Activated naive CD4-positive, alpha-beta T cell (primary cell): Measurements from ENCODE around the gene PTPRD.

Experiments used
- DNase-seq, 4 experiments: peaks; one replicate each; lab custom pipeline; 2025; lab: John Stamatoyannopoulos, UW

Gene PTPRD

GRCh38 chr9:10268531-10269485, 344.0 kb downstream of the PTPRD start:
- DNase-seq, result no peak

DNA sequence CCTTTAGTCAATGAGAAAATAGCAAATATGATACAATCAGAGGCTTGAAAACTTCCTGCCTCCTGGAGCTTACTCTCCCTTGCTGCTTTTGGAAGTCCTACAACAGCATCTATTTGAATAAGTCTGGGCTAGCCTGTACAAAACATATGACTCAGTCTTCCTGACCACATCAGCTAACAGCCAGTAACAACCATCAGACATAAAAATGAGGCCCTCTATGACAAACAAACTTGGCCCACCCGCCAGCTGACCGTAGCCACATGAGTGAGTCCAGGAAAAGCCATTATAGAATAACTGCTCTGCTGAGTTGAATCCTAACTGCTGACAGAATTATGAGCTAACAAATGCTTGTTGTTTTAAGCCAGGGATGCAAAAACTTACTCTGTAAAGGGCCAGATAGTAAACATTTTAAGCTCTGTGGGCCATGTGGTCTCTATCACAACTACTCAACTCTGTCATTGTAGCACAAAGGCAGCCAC, 347.6 kb downstream of the PTPRD start:
- DNase-seq, result no peak

DNA sequence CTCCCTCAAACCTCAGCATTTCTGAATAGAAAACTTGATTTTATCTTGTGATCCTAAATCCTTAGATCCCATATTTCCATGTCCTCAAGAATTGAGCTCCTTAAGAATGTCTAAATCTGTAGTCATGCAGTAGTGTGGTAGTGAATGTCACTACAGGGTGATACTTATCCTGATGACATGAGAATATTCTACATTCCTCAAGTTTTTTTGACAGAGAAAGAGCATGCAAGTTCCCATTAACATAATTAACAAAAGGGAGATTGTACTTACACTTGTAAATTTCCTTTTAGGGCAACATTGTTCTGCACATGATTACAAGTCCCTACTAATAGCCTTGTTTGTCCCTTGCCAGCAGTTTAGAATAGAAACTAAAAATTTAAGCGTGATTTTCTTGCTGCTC, 352.3 kb downstream of the PTPRD start:
- no peak for DNase-seq

DNA sequence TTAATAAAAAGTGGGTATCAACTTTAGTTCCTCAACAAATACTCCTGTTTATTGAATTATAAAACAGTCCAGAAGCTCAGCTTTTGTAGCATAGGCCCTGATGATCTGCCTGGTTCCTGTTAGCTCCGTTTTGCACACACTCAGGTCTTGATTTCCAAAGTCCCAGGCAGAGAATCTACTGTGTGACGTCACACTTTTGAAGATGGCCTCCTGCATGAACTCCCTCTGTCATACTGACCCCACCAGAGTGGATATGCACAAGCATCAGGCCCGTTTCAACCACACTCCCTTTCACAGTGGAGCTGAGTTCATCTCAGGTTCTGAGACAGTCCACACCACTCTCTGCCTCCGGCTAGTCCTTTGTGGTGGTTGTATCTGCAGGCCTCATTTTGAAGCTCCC, 353.1 kb downstream of the PTPRD start:
- DNase-seq, result no peak

GRCh38 chr9:10255758-10256157, 357.0 kb downstream of the PTPRD start:
- no peak for DNase-seq

- DNase-seq, result no peak
Observed at GRCh38 chr9:10254338-10254737, 358.5 kb downstream of the PTPRD start.

DNA sequence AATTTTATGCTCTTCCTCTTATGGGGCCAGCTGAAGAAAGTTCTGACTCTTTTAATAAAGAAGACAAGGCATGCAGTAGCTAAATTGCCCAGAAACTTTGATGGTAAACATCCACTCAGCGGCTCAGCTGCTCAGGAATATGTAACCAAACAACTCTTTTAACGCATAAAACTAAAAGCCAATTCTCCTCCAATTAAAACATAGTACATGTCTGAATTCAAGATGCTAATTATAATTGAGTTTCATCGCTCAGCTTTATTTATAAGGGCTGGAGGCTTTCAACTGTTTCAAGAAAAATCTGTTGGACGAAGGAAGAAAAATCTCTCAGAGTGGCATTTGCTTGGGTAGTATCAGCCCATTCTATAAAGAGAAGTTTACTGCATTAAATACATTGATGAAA, 359.5 kb downstream of the PTPRD start:
- no peak for DNase-seq

GRCh38 chr9:10252174-10252573, 360.6 kb downstream of the PTPRD start:
- no peak for DNase-seq

DNA sequence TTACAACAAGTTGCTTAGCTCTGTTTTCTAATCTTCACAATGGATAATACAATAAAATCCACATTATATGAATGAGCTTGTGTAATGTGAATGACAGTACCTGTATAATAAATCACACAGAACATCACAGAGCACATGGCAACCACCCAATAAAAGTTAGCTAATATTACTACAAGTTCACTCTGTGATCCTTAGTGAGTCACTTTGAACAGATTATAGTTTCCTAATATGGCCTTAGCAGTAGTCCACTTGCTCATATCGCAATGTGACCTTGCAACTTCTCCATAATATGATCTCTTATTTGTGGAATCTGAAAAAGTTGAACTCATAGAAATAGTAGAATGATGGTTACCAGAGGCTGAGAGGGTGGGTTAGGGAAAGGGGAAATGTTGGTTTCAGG, 361.3 kb downstream of the PTPRD start:
- no peak for DNase-seq

GRCh38 chr9:10250219-10250618, 362.6 kb downstream of the PTPRD start:
- DNase-seq, result no peak

DNA sequence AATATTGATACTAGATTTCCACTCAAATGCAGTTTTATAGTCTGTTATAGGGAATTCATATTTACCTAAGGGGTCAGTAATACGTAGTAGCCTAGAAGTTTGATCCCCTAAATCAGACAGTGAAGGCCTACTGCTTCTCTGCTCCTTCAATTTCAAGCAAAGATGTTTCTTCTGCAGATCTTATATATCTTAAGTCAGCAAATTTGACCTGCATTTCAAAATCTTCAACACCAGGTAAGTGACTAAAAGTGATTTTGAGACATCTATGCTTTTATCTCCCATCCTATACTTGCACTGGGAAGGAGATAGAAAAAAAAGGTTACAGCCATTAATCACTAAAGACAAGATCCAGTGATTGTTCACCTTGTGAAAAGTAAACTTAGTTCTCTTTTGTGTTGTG, 363.9 kb downstream of the PTPRD start:
- no peak for DNase-seq

DNA sequence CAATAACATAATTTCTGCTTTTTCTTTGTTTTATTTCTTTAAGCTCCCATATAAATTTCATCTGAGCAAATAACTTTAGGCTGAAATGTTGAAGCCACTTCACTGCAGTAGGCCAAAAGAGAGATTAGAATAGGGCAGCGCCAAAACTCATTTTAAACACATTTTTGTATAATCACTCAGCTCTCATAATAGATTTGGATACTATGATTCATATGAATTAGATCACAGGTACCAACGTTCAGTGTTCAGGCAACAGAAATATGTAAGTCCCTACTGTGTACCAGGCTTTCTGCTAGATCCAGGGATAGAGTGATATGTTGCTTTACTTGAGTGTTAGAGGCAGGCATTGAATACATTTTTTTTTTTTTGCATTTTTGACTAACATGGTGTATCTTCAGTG, 370.5 kb downstream of the PTPRD start:
- no peak for DNase-seq

DNA sequence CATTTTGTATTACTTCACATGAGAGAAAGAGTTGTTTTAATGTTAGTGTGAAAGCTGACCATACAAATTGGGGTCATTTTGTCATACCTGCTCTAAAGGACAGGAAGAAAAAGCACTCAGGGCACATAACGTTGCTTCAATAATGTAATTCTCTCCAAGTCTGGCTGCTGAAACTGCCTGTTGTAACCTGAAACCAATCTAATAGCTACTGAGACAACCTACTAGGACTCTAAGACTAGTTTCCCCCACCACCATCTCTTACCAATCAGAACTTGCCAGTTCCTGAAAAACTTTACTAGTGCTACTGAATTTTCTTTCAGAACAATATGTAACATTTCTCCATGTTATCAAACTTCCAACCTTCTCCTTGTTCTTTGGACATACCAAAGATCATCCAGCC, 374.7 kb downstream of the PTPRD start:
- no peak for DNase-seq

DNA sequence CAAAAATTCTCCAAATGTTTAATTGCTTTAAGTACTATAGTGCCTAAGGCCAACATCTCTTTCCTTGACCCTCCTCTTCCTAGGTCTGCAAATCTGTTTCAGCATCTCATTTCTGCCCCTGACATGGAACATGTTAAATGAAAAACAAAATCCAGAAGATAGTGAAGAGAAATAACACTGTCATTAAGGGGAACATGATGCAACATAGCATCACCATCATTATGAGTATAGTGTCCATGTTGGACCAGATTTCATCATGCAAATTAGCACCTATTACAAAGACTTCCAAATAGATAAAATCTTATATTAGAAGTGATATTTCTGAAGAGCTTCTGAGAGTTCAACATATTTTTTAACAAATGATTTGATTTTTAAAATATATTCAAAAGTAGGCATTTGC, 375.2 kb downstream of the PTPRD start:
- DNase-seq, result no peak

GRCh38 chr9:10236161-10236560, 376.6 kb downstream of the PTPRD start:
- DNase-seq, result no peak

- no peak for DNase-seq
Observed at GRCh38 chr9:10235376-10235775, 377.4 kb downstream of the PTPRD start.

- DNase-seq, result no peak
Observed at GRCh38 chr9:10232352-10232930, 380.4 kb downstream of the PTPRD start.

DNA sequence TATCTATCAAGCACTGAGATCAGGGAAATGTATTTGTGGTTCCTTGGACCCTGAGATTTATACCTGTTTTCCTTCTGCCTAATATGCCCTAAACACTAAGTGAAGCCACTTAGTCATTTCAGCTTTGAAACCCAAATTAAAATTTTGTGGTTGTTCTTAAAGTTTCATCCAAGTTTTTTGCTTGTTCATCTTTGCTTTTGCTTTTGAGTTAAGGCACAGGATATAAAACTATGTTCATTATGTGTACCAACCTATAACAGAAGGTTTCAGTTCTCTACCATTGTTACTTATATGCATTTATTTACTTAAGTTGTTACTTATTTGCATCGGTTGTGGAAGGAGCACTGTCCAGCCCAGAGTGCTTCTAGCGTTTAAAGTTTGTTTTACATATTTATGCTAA, 382.3 kb downstream of the PTPRD start:
- DNase-seq, result no peak

DNA sequence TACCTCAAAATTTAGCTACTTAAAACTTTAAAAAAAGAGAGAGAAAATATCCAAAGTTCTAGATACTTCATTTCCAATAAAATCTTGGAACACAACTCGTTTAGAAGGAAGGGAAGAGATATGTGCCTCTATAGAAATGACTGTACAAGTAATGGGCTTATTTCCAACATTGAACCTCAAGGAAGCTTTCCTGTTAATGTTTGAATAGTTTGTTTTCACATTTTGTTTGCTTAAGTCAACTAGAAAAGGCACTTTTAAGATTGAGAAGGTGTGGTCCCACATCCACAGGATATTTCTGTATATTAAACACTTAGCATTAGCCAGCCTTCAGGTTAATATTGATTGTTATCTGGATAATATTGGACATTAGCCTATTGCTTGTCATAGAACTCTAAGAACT, 384.7 kb downstream of the PTPRD start:
- no peak for DNase-seq

DNA sequence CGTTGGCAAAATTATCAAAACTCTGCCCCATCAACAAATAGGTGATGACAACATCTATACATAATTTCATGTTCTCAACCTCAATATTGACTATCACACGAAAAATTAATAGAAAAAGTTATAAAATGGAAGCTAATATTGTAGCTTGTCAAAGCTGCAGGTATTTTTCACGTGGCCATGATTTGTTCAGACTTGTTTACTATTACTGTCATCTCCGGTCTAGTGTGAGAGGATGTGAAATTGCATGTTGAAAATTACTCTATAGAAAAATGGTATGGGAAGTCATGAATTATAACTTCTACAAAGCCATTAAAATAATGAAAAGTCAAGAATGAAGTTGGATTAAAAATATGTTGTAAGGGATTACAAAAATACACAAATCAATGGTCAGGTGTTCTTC, 385.8 kb downstream of the PTPRD start:
- no peak for DNase-seq

GRCh38 chr9:10212702-10213101, 400.1 kb downstream of the PTPRD start:
- no peak for DNase-seq

GRCh38 chr9:10208691-10209069, 404.1 kb downstream of the PTPRD start:
- DNase-seq, result no peak

DNA sequence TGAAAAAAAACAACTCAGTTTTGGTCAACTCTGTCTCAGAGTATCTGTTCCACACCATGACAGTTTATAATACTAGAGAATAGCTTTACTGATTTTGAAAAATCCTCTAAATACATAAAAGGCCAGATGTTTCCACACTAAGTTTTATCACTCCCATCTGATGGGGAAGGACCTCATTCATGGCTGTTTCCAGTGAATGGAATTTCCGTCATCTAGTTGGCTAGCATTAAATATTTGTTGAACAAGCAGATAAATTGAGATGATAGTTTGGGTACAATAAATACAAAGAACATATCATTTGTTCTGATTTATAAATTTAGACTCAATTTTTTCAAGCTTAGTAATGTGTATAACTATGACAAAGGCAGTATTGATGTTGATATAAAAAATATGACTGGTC, 408.5 kb downstream of the PTPRD start:
- no peak for DNase-seq

DNA sequence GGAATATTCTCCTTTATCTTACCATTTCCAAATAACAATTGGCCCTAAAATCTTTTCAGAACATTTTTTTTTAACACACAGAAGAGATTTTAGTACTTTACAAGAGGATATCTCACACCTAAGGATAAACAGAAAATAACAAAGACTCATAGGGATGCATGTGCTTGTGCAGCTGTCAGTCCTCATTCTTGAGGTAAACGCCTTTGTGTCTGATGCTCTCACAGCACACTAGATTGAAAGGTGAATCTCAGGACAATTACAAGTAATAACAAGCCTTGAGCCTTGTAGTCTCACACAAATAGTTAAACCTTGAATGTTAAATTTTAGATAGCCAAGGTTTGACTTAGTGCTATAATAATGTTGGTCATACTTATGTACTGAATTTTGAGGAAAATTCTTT, 439.2 kb downstream of the PTPRD start:
- no peak for DNase-seq
